ENCODE results near the gene TPM4. TPM values are rescaled to one million over a fixed set of nuclear protein-coding genes. Genes with fewer than 3 reads are reported as not detected.

Gene TPM4
- polyA plus RNA-seq, 1 donor, result 223 TPM

DNA sequence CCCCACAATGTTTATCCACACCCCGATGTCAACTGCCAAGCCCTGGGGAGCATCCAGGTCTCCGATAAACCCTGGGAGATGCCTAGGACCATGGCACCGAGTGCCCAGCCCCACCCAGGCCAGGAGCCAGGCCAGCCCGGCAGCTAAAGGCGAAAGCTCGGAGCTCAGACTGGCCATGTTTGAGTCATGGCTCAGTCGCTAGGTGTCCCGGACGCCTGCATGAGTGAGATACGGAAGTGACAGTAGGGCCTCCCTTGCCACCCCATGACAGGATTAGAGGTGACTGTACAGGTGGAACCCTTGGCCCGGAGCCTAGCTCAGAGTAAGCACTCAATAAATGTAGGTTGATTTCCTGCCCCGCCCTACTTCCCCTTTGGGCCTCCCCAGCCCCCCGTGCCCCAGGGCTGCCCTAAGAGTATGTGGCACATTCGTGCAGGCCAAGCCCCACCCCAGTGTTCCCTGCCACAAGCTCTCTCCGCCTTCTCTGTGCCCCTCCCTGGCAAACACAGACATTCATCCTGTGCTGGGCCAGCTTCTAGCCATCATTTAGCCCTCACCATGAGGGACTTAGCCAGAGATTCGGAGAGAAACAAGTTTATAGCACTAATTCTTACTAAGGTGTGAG is 5.8 kb upstream of the TPM4 start:
- no peaks in the 10 kb centered on the region for H3K36me3 ChIP-seq (ENCODE audit: control insufficient read depth, insufficient read depth, low read length)
- peak overlapping the region; percentile 91 for H3K27ac ChIP-seq (ENCODE audit: low read length)
- no CpG with 5 or more reads among the region's 16 CpGs for WGBS (ENCODE audit: insufficient coverage, low lambda C conversion rate)
- no peaks in the 10 kb centered on the region for H3K27me3 ChIP-seq (ENCODE audit: control insufficient read depth, insufficient read depth, low read length)
- peak; percentile 86 to 96 for DNase-seq
- H3K9me3 ChIP-seq (ENCODE audit: control insufficient read depth, low read depth, low read length), result peaks cover 4% of the 10 kb centered on the region
- H3K4me3 ChIP-seq (ENCODE audit: low read length), result no peak overlapping the region
- peaks cover 23% of the 10 kb centered on the region for H3K4me1 ChIP-seq (ENCODE audit: control insufficient read depth, insufficient read depth, low read length)

DNA sequence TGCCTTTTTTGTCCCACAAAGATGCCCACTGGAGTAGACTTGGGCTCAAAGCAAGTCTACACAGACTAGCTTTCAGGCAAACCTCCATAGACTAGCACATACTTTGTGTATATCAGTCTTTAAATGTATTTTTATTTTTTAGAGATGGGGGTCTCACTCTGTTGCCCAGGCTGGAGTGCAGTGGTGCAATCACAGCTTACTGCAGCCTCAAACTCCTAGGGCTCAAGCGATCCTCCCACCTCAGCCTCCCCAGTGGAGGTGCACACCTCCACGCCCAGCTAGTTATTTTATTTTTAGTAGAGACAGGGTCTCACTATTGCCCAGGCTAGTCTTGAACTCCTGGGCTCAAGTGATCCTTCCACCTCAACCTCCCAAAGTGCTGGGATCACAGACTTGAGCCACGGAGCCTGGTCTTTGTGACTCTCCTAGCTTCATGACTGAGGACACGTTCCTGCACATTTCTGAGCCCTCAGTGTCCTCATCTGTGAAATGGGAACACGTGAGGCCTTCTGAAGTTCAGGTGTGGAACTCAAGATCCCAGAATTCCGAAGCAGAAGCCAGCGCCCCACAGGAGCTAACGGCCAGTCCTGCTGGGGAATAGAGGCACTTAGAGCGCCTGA is 5.1 kb upstream of the TPM4 start:
- H3K27me3 ChIP-seq (ENCODE audit: control insufficient read depth, insufficient read depth, low read length), result no peaks in the 10 kb centered on the region
- no CpG with 5 or more reads among the region's 9 CpGs for WGBS (ENCODE audit: insufficient coverage, low lambda C conversion rate)
- no peak for DNase-seq
- no peaks in the 10 kb centered on the region for H3K36me3 ChIP-seq (ENCODE audit: control insufficient read depth, insufficient read depth, low read length)
- H3K4me3 ChIP-seq (ENCODE audit: low read length), result no peak overlapping the region
- H3K27ac ChIP-seq (ENCODE audit: low read length), result peak overlapping the region; percentile 91
- peaks cover 27% of the 10 kb centered on the region for H3K4me1 ChIP-seq (ENCODE audit: control insufficient read depth, insufficient read depth, low read length)
- peaks cover 4% of the 10 kb centered on the region for H3K9me3 ChIP-seq (ENCODE audit: control insufficient read depth, low read depth, low read length)

DNA sequence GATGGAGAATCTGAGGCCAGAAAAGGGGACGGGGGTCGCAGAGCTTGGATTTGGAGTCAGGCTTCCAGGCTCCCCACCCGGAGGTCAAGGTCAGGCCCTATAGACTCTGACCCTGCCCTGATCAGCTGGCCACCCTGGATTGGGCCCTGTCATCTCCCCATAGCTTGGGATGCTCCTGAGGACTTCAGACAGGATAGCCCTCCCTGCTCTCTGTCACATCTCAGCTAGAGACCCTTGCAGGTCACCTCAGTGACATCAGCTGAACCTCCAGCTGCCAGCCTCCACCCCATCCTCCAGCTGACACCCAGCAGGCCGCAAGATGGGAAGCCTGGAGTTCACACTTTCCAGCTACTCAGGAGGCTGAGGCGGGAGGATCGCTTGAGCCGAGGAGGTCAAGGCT is 2.8 kb upstream of the TPM4 start:
- WGBS (ENCODE audit: insufficient coverage, low lambda C conversion rate), result no CpG with 5 or more reads among the region's 7 CpGs
- Histone ChIP-seq H3K9me3 (ENCODE audit: control insufficient read depth, low read depth, low read length) (no peaks in the 10 kb centered on the region), H3K4me3 (ENCODE audit: low read length) (no peak overlapping the region), H3K27ac (ENCODE audit: low read length) (no peak overlapping the region), H3K27me3 (ENCODE audit: control insufficient read depth, insufficient read depth, low read length) (no peaks in the 10 kb centered on the region), H3K36me3 (ENCODE audit: control insufficient read depth, insufficient read depth, low read length) (no peaks in the 10 kb centered on the region), H3K4me1 (ENCODE audit: control insufficient read depth, insufficient read depth, low read length) (peaks cover 36% of the 10 kb centered on the region)
- no peak for DNase-seq

DNA sequence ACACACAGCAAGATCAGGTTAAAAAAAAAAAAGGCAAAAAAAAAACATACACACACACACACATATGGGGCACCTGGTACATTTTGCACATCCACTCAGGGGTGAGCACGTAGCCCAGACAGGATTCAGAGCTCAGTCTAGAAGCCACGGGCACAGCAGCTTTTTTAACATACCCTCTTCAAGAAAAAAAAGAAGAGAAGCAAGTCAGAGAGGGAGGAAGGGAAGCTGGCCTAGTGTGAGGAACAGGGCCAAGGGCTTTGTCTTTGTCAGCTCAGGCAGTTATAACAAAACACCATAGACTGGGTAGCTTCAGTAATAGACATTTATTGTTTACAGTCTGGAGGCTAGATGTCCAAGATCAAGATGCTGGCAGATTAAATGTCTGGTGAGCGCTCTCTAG is 2.3 kb upstream of the TPM4 start:
- DNase-seq, result no peak
- Histone ChIP-seq H3K4me1 (ENCODE audit: control insufficient read depth, insufficient read depth, low read length) (peaks cover 40% of the 10 kb centered on the region), H3K36me3 (ENCODE audit: control insufficient read depth, insufficient read depth, low read length) (no peaks in the 10 kb centered on the region), H3K27ac (ENCODE audit: low read length) (no peak overlapping the region), H3K9me3 (ENCODE audit: control insufficient read depth, low read depth, low read length) (no peaks in the 10 kb centered on the region), H3K27me3 (ENCODE audit: control insufficient read depth, insufficient read depth, low read length) (no peaks in the 10 kb centered on the region), H3K4me3 (ENCODE audit: low read length) (no peak overlapping the region)
- WGBS (ENCODE audit: insufficient coverage, low lambda C conversion rate), result no CpG with 5 or more reads among the region's 3 CpGs

DNA sequence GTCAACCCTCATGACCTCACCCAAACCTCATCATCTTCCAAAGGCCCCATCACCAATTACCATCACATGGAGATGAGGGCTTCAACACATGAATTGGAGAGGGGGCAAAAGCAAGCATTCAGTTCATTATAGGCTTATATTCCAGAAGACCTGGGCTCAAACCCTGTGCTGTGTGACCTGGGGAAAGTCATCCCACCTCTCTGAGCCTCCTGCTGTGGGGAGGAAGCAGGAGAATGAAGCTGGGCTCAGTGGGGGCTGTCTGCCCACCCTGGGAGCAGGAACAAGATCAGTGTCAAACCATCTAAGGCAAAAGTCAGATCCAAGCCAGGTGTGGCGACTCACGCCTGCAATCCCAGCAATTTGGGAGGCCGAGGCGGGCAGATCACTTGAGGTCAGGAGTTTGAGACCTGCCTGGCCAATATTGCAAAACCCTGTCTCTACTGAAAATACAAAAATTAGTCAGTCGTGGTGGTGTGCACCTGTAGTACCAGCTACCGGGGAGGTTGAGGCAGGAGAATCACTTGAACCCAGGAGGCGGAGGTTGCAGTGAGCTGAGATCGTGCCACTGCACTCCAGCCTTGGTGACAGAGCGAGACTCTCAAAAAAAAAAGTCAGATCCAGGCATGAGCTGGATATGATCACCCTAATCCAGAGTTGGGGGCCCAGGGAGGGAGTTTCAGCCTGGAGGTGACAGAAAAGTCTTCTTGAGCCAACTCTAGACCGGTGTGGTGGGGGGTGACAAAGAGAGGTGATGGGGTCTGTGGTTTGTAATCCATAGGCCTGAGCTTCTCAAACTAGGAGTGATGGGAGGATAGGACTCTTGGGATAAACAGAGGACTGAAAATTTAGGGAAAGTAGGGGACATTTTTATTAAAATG is 1.6 kb upstream of the TPM4 start:
- peak overlapping the region; percentile 98 for H3K27ac ChIP-seq (ENCODE audit: low read length)
- WGBS (ENCODE audit: insufficient coverage, low lambda C conversion rate), result no CpG with 5 or more reads among the region's 10 CpGs
- H3K9me3 ChIP-seq (ENCODE audit: control insufficient read depth, low read depth, low read length), result no peaks in the 10 kb centered on the region
- H3K4me1 ChIP-seq (ENCODE audit: control insufficient read depth, insufficient read depth, low read length), result peaks cover 42% of the 10 kb centered on the region
- no peak overlapping the region for H3K4me3 ChIP-seq (ENCODE audit: low read length)
- no peaks in the 10 kb centered on the region for H3K36me3 ChIP-seq (ENCODE audit: control insufficient read depth, insufficient read depth, low read length)
- DNase-seq, result no peak
- no peaks in the 10 kb centered on the region for H3K27me3 ChIP-seq (ENCODE audit: control insufficient read depth, insufficient read depth, low read length)

DNA sequence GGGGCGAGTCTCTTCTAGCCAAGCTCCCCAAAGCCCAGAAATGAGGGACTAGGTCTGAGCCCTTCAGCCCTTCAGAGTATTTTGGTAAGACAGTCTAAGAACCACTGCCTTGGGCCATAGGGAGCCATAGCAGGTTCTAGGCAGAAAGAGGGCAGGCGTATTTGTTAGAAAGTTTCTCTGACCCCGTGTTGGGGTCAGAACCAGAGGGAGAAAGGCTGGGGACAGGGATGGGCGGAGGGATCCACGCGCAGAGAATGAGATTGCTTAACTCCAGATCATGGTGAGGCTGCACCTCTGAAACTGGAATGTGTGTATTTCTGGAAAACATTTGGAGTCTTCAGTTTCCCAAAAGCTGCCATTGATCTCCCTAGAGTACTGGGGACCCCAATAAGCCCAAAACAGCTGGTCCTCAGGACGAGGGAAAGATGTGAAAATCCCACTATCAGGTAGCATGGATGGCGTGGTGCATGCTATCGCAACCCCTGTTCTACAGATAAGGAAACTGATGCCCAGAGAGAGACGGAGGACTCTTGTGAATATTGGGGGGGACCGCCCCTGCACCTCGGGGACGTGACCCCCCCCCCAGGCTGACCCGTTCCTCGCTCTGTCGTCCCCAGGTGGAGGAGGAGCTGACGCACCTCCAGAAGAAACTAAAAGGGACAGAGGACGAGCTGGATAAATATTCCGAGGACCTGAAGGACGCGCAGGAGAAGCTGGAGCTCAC is 703 bp upstream of the TPM4 start:
- no peaks in the 10 kb centered on the region for H3K9me3 ChIP-seq (ENCODE audit: control insufficient read depth, low read depth, low read length)
- peak in 1 of 2 donors; percentile 31 for DNase-seq
- peak overlapping the region; percentile 76 for H3K4me3 ChIP-seq (ENCODE audit: low read length)
- H3K4me1 ChIP-seq (ENCODE audit: control insufficient read depth, insufficient read depth, low read length), result peaks cover 35% of the 10 kb centered on the region
- no peaks in the 10 kb centered on the region for H3K27me3 ChIP-seq (ENCODE audit: control insufficient read depth, insufficient read depth, low read length)
- no CpG with 5 or more reads among the region's 21 CpGs for WGBS (ENCODE audit: insufficient coverage, low lambda C conversion rate)
- H3K36me3 ChIP-seq (ENCODE audit: control insufficient read depth, insufficient read depth, low read length), result peaks cover 3% of the 10 kb centered on the region
- peak overlapping the region; percentile 98 for H3K27ac ChIP-seq (ENCODE audit: low read length)

DNA sequence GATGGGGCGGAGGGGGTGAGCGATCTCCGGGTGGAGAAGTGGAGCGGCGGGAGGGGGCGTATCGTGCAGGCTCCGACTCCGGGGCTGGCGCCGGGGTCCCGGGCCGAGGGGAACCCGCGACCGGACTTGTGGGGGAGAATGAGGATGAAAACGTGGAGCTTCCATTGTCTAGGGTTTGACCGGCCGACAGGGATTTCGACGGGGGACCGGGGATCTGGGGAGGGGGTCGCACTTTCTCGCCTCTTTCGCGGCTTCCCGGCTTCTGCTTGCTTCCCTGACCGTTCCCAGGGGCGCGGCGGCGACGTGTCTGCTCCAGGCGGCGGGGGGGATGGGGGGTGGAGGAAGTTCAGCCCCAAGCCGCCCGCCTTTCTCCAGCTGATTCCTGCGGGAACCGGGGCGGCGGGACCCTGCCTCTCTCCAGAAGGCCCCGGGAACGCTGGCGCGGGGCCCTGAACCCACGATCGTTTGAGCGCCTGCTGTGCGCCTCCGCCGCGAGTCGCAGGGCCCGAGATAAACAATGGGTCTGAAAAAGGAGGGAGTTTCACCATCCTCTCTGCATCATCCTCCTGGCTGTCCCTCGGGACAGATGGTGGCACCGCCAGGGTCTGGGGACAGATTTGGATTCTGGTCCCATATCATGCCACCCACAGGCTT is 790 bp downstream of the TPM4 start:
- no CpG with 5 or more reads among the region's 56 CpGs for WGBS (ENCODE audit: insufficient coverage, low lambda C conversion rate)
- Histone ChIP-seq H3K36me3 (ENCODE audit: control insufficient read depth, insufficient read depth, low read length) (peaks cover 17% of the 10 kb centered on the region), H3K27me3 (ENCODE audit: control insufficient read depth, insufficient read depth, low read length) (no peaks in the 10 kb centered on the region), H3K4me1 (ENCODE audit: control insufficient read depth, insufficient read depth, low read length) (peaks cover 23% of the 10 kb centered on the region), H3K4me3 (ENCODE audit: low read length) (peak overlapping the region; percentile 76), H3K9me3 (ENCODE audit: control insufficient read depth, low read depth, low read length) (no peaks in the 10 kb centered on the region), H3K27ac (ENCODE audit: low read length) (peak overlapping the region; percentile 79)
- DNase-seq, result peak in 1 of 2 donors; percentile 61

DNA sequence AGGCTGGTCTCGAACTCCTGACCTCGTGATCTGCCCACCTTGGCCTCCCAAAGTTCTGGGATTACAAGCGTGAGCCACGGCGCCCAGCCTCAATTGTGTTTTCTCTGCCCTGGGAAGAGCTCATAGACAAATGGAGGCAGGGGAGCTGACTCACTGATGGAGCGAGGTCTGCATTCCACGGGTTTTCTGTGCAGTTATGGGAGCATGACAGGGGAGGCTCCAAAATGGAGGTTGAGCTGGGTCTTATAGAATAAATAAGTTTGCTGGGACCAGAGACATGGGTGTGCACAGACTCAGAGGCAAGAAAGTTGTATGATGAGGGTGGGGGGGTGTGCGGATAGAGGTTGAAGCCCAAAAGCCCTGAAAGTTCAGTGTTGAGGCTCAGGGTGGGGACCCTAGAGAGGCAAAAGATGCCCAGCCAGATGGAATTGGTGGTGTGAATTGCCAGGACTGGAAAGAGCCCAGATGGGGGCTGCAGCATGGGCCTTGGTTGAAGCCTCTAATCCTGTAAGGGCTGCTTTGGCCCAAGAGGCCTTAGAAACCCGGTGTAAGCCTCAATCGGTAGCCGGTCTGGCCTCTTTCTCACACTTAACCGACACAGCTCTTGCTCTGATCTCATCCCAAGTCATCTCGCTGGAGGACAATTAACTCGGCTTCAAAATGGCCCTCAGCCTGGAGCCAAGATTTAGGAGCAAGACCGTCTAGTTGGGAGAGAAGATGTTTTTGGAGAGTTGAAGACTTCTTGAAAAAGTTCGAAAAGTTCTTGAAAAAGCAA is 1.9 kb downstream of the TPM4 start:
- no peaks in the 10 kb centered on the region for H3K27me3 ChIP-seq (ENCODE audit: control insufficient read depth, insufficient read depth, low read length)
- peak overlapping the region; percentile 76 for H3K4me3 ChIP-seq (ENCODE audit: low read length)
- DNase-seq, result peak in 1 of 2 donors; percentile 43
- 61% methylated on average over 2 of the region's 16 CpGs for WGBS (ENCODE audit: insufficient coverage, low lambda C conversion rate)
- peak overlapping the region; percentile 79 for H3K27ac ChIP-seq (ENCODE audit: low read length)
- H3K4me1 ChIP-seq (ENCODE audit: control insufficient read depth, insufficient read depth, low read length), result peaks cover 23% of the 10 kb centered on the region
- no peaks in the 10 kb centered on the region for H3K9me3 ChIP-seq (ENCODE audit: control insufficient read depth, low read depth, low read length)
- H3K36me3 ChIP-seq (ENCODE audit: control insufficient read depth, insufficient read depth, low read length), result peaks cover 26% of the 10 kb centered on the region

Measured in large intestine (tissue), 3 donors.